SW480 (cell line): ENCODE measurements around the gene DNAJC3.
"Not testable (repeated sequence)": the region's sequence is repeated elsewhere in the genome, so short reads cannot be mapped to it uniquely, and the experiment has no call there.

Experiments
- DNase-seq: peaks from one replicate; pipeline ENCODE4 v3.0.0-alpha.2; 2016; ENCODE audit warnings: low spot score

Gene DNAJC3

DNA sequence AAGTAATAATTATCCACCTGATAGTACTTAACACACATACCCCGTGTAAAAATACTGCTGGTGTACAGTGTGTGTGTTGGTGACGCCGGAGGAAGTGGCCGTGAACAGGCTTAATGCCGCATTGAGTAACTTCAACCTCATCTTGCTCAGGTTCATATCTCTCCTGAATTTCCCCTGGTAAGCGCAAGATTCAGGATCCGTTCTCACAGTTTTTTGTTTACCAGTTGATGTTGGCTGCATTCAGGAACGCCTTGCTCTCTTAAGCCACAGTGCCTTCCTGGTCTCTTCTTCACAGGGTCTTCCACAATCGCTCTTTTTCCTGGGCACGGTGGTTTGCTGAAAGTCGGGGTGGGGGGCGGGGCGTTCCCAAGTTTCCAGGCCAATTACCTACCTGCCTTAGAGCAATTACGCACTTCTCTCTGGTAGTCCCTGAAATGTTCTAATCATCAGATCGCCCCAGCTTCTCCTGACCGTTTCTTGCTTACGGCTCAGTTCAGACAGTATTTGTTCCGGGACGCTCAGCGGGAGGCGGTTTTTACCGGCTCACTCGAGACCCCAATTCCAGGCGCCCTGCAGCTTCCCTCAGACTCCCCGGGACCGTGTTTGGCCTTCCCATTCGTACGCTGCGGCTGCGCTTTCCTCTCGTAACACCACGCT lies 706 bp upstream of the DNAJC3 start:
- DNase-seq = peak; percentile 71

DNA sequence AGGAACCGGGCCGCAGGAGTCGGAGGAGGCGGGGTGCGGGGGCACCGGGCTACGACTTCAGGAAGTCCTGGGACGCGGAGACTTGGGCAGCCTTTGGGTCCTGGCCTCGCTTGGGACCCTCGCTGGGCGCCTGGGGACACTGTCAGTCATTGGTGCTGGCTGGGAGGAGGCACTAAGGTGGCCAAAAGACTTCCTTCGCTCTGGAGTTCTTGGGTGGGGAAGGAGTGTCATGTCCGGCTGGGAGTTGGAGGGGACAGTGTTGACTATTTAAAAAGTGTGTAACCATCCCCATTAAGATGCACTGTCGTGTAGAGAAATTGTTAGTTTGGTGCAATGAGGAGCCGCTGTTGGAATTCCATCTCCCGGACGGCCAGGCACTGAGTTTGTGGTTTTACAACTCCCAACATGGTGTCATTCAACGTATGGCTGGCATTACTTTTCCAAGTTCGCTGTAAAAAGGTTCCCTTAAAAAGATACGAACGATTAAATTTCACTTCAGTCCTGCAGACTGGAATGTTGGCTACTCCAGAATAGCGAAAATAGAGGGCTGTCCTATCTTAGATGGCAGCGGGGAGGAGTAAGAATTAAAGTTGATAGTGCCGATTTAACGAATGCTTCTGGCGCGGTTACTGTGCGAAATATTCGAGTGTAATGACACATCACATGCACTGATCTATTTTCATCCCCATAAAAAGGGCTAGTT lies 776 bp downstream of the DNAJC3 start:
- DNase-seq = peak; percentile 33

GRCh38 chr13:95678967-95679366 lies 2.0 kb downstream of the DNAJC3 start:
- no peak for DNase-seq

- no peak for DNase-seq
Observed at GRCh38 chr13:95679722-95680121, 2.8 kb downstream of the DNAJC3 start.

DNA sequence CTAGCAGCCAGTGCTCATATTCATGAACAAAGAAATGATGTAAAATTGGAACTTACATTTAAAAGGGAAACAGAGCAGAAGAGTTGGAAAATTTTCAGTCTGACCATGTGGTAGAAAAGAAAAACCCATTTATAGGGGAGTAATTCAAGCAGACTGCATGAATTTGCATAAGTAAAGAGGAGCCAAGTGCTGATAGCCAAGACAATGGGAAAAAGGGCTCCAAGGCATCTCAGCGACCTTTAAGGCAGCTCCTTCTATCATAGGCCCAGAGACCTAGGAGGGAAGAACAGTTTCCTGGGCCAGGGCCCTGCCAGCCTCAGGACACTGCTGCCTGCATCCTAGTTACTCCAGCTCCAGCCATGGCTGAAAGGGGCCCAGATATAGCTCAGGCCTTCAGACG lies 7.5 kb downstream of the DNAJC3 start:
- DNase-seq = no peak

GRCh38 chr13:95684960-95685359 lies 8.0 kb downstream of the DNAJC3 start:
- not testable (repeated sequence) for DNase-seq

- no peak for DNase-seq
Observed at GRCh38 chr13:95689582-95689926, 12.6 kb downstream of the DNAJC3 start.

- not testable (repeated sequence) for DNase-seq
Observed at GRCh38 chr13:95690986-95691385, 14.0 kb downstream of the DNAJC3 start.

GRCh38 chr13:95697052-95697680 lies 20.2 kb downstream of the DNAJC3 start:
- DNase-seq = no peak

GRCh38 chr13:95698047-95698749 lies 21.3 kb downstream of the DNAJC3 start:
- no peak for DNase-seq

- no peak for DNase-seq
Observed at GRCh38 chr13:95703576-95703975, 26.6 kb downstream of the DNAJC3 start.

DNA sequence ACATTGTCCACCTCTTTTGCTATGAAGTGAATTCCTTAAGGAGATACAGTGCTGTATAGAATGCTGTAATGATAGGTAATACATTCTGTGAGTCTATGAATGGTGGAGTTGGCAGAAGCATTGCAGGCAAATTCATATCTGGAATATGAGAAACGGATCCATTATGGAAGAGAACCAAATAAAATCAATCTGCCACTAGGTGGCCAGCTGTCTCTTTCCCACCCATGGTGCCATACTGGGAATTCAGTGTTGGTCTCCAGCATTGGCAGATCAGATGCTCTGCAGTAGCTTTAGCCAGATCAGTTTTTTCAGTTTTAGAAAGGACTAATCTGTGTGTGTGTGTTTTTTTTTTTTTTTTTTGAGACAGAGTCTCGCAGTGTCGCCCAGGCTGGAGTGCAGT lies 27.6 kb downstream of the DNAJC3 start:
- peak; percentile 8 for DNase-seq

DNA sequence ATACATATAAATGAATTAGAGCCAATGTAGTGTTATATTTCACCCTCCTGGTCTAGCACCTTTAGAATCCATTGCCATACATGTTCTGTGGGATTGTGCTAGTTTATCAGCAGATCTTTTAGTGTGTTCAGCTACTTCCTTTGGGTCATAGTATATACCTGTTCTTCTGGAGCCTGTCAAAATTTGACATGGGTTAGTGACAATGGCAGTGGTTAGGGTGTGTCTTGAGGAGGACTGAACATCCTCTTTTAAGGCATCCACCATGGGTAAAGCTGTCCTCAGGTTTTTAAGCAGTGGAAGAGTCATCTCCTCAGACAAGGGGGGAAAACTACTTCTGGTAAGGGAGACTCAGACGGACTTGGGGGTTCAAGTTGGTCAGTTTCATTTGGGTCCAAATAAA lies 29.4 kb downstream of the DNAJC3 start:
- no peak for DNase-seq

- DNase-seq = no peak
Observed at GRCh38 chr13:95707035-95707434, 30.1 kb downstream of the DNAJC3 start.

DNA sequence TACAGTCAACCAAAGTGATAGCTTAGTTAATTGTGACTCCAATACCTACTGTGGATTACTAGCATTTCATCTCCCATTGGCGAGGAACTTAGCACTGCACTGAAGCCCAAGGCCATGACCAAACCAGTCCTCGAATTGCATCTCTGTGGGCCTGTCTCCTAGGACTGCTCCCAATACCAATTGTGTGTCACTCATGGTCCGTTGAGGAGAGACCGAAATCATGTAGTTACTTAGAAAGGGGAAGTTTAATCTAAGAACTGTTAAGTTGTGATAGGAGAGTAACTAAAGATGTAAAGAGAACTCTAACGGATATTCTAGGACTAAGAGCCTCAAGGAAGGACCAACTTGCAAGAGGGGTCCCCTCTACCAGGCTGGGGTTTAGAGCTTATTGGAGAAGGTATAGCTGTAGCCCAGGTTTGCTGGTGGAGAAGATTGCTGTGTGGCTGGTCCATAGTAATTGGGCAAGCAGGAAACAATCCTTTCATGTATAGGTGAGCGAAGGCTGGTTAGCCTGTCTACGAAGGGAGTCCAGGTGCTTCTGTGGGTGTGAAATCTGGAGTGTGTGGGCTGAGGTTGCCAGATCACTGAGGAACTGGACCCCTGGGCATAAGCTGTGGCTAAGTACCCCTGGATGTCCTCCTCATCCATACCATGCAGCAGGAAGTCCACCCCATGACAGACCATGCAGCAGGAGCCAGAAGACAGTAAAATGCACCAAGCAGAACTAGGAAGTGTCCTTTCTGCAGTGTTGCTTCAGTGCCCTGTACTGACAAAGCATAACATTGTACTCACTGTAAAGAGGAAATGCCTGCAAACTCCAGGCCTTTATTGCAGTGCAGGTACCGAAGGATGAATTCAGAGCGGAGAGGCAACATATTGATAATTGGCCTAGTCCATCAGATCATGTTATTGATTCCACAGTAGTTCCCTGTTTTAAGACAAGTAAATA lies 30.8 kb downstream of the DNAJC3 start:
- no peak for DNase-seq

- no peak for DNase-seq
Observed at GRCh38 chr13:95708391-95708774, 31.4 kb downstream of the DNAJC3 start.

DNA sequence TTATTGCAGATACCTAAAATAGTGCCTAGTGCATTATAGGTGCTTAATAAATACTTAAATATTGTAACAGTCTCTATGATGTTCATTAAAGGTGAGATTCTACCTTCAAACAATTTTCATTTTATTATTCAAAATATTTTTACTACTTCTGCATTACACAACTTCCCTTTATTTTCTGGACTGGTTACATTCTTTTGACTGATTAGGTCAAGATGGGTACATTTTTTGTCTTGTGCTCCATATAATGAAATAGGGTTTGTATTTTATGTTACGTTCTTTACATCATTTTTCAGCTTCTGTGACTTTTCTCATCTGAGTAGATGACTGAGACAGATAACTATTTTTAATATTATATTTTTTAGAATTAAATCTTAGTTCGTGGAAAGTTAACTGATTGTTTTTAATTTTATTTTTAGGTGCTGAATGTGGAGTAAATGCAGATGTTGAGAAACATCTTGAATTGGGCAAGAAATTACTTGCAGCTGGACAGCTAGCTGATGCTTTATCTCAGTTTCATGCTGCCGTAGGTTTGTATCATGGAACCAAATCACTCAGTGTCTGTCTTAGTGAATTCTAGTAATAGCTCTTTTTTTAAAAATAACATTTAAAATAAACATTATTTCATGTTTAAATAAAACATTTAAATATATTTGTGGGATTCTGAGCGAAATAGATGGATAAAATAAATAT lies 32.0 kb downstream of the DNAJC3 start:
- DNase-seq = no peak

- DNase-seq = no peak
Observed at GRCh38 chr13:95710313-95710712, 33.4 kb downstream of the DNAJC3 start.

- DNase-seq = not testable (repeated sequence)
Observed at GRCh38 chr13:95712846-95713245, 35.9 kb downstream of the DNAJC3 start.

DNA sequence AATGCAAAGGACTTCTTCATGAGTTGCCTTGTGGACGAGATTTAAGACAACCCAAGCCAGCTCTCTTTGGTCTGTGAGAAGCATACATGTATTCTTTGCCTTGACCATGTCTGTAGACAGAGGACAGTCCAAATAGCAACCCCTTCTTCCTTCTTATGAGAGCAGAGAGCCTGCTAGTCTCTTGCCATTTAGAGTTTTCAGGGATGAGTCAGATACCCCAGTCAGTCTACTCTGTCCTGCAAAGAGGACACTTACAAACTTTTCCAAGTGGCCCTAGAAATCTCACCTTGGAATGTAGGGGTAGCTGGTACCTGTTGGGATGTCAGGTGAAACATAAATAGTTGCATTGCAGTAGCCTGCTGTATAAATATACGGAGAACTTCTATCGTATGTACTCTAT lies 36.7 kb downstream of the DNAJC3 start:
- no peak for DNase-seq
